Measurements from ENCODE around the gene LRFN5.

DNA sequence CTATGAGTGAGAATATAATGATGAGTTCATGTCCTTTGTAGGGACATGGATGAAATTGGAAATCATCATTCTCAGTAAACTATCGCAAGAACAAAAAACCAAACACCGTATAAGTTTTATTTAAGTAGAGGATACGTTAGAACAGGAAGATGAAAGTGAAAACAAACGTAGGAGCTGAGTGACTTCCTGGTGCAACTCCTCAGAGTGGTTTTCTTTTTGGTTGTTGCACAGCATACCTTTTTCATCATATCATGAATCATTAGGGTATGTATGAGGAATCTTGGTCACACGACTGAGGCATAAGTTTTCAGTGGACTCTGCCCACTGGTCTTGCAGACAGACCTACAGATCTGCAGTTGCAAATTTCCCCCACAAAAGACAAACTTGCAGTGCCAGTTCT is 199.0 kb downstream of the LRFN5 start:
- no peak for TF ChIP-seq POLR2A (IDR thresholded peaks at IDR 0.05)
- TF ChIP-seq, protein P1, sequence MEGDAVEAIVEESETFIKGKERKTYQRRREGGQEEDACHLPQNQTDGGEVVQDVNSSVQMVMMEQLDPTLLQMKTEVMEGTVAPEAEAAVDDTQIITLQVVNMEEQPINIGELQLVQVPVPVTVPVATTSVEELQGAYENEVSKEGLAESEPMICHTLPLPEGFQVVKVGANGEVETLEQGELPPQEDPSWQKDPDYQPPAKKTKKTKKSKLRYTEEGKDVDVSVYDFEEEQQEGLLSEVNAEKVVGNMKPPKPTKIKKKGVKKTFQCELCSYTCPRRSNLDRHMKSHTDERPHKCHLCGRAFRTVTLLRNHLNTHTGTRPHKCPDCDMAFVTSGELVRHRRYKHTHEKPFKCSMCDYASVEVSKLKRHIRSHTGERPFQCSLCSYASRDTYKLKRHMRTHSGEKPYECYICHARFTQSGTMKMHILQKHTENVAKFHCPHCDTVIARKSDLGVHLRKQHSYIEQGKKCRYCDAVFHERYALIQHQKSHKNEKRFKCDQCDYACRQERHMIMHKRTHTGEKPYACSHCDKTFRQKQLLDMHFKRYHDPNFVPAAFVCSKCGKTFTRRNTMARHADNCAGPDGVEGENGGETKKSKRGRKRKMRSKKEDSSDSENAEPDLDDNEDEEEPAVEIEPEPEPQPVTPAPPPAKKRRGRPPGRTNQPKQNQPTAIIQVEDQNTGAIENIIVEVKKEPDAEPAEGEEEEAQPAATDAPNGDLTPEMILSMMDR (IDR thresholded peaks at IDR 0.05) = no peak

Measured in upper lobe of left lung (tissue), 4 donors.